Ovary (tissue), 9 donors: ENCODE data around the gene VPS13C. TPM values are rescaled to one million over a fixed set of nuclear protein-coding genes. Genes with fewer than 3 reads are reported as not detected.
"Not testable (repeated sequence)": the region's sequence is repeated elsewhere in the genome, so short reads cannot be mapped to it uniquely, and the experiment has no call there.

ENCODE experiments used
- DNase-seq, 5 donors: peaks; one replicate each; pipeline ENCODE4 v3.0.0-alpha.2; 2019 to 2020
- H3K27ac ChIP-seq, 2 donors: fragments of 200-600 bp; one replicate each; pipeline versions ENCODE4 v1.5.1 to v1.8.0; 2019 to 2022
- H3K27me3 ChIP-seq: fragments of 200-600 bp; one replicate; pipeline ENCODE4 v1.8.0; 2022
- H3K36me3 ChIP-seq: fragments of 200-600 bp; sonication (generic); one replicate; pipeline ENCODE4 v1.5.1; 2019
- H3K4me1 ChIP-seq: one replicate; pipeline ENCODE4 v1.8.1; 2013; ENCODE audit warnings: mild to moderate bottlenecking, moderate library complexity; ENCODE audit not compliant: insufficient read depth
- H3K4me3 ChIP-seq: fragments of 200-600 bp; sonication (generic); one replicate; pipeline ENCODE4 v1.5.1; 2017
- H3K9me3 ChIP-seq, 2 donors: fragments of 200-600 bp in 1 of 2; sonication (generic) in 1 of 2; one replicate each; pipeline versions ENCODE4 v1.5.1 to v1.8.1; 2013 to 2019; ENCODE audit warnings: mild to moderate bottlenecking in 1 of 2, moderate library complexity in 1 of 2
- CTCF ChIP-seq, 3 donors: fragments of 450-650 bp in 2 of 3; fragments of 200-600 bp in 1 of 3; IDR thresholded peaks; one replicate each; pipeline versions ENCODE4 v1.5.1 to v1.8.0; 2016 to 2022; ENCODE audit warnings: antibody characterized with exemption in 3 of 3, mild to moderate bottlenecking in 1 of 3
- EP300 ChIP-seq: sonication (generic); formaldehyde crosslinking; IDR thresholded peaks from one replicate; pipeline ENCODE4 v1.6.1; 2017; ENCODE audit warnings: antibody characterized with exemption
- POLR2A ChIP-seq: fragments of 450-650 bp; IDR thresholded peaks from one replicate; pipeline ENCODE4 v1.6.1; 2017; ENCODE audit warnings: antibody characterized with exemption, mild to moderate bottlenecking, moderate library complexity
- WGBS, 3 donors: extraction: QIAGEN DNeasy Blood & Tissue Kit in 1 of 3; methylation state at CpG; one replicate each; pipeline versions ENCODE4 v1.1.5 to v1.1.7; 2013 to 2017; 5-methylcytosine and 5-hydroxymethylcytosine counted together
- intact Hi-C, 4 donors: fragments of 100-400 bp; cut with DNase I; formaldehyde crosslinking; loops; one replicate each; pipeline versions ENCODE4 v1.11.0 to v1.15.1; 2022 to 2023
- polyA plus RNA-seq, 2 donors: library from polyadenylated mRNA; stranded (reverse); fragments of 200-250 nt in 1 of 2; fragments of 350-450 nt in 1 of 2; fragmentation: Illumina TruSeq in 1 of 2; extraction: RNeasy Lipid Tissue Mini Kit (QIAGEN cat#74804) in 1 of 2; gene quantifications; one replicate each; pipeline ENCODE4 v1.2.3, GENCODE V29; 2013 to 2014
- total RNA-seq, 7 donors: library from RNA; depleted of rRNA in 2 of 7; stranded (reverse); fragments of >200 nt in 2 of 7; fragmentation: NEBNext Ultra II Directional in 3 of 7; extraction: Animal tissue kit (Norgen Biotek cat#: 25700) in 3 of 7; gene quantifications; one replicate each; pipeline versions ENCODE4 v1.1.0 to v1.2.4, GENCODE V29; 2016 to 2023
- donor health status: DM: no; HTN: no; CAD: no; lungs with moderate emphysema.
- donor health status: DM: no; HTN: no; CAD: no.
- donor health status: Bipolar disorder and iron deficiency.
- donor health status: DM: yes; HTN: yes; CAD: no.
- donor health status: DM: no; HTN: no; CAD: no.
- donor health status: DM: yes; HTN: yes; CAD: no.

Gene VPS13C
- total and polyA plus RNA-seq, 9 donors: 19.4 to 78.1 (median 68.4) TPM

DNA sequence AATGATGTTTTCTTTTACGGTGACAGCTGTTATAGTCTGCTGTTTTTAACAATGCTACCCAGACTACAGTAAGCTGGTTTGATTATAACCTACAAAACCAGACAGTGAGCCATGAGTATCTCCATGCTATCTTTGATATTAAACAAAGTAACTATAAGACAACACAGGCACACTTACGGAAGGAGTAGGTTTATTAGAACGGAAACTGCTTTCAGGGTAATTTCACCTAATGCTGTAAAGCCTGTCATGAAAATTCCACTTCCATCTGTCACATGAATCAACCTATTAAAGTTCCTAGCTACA lies 33.0 kb downstream of the VPS13C start:
- no peak for TF ChIP-seq EP300
- no peak for TF ChIP-seq POLR2A
- no peak for TF ChIP-seq CTCF (IDR thresholded peaks at IDR 0.05)
- Histone ChIP-seq H3K36me3 (no peaks in the 10 kb centered on the region), H3K9me3 (no peaks in the 10 kb centered on the region), H3K27ac (no peak overlapping the region), H3K4me1 (no peaks in the 10 kb centered on the region), H3K27me3 (no peaks in the 10 kb centered on the region), H3K4me3 (no peak overlapping the region)
- intact Hi-C loops: no loop called here
- DNase-seq: no peak
- WGBS, 3 donors: 83 to 90% (median 87%) methylated on average over 3 of the region's 3 CpGs

DNA sequence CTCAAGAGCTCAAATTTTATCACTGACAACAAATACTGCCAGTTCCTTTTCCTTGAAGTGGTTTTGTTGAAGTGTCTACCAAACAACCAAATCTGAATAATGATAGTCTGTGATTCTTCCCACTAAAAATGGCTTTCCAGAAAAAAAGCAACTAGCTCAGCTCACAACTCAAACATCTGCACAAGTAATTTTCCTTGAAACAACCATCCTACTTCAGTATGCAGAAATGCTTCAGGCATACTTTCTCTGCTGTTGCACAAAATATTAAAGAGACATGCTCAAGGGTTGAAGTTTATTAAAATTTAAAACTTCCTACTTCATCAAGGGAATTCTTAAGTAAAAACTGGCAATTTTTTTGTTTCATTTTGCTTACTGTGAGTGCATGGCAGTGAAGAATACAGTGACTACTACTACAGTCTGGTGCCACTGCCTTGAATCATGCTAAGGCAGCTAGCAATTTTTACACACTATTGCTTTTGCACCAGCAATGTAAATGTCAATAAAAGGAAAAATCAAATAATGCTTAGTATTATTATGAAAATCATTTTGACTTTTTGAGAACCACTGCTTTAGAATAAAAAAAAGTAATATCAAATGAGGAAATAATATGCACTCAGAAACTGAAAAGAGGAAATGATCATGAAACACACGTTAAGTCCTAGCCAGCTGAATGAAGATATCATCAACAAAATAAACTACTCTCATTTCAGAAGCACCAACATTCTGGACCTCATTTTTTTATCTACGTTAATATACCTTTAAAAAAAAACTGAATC lies 33.6 kb downstream of the VPS13C start:
- Histone ChIP-seq H3K9me3 (no peaks in the 10 kb centered on the region), H3K27me3 (no peaks in the 10 kb centered on the region), H3K27ac (no peak overlapping the region), H3K36me3 (no peaks in the 10 kb centered on the region), H3K4me3 (no peak overlapping the region), H3K4me1 (no peaks in the 10 kb centered on the region)
- TF ChIP-seq EP300 (no peak), CTCF (IDR thresholded peaks at IDR 0.05) (no peak), POLR2A (no peak)
- WGBS, 3 donors: 67 to 89% (median 85%) methylated on average over 2 of the region's 2 CpGs
- DNase-seq: no peak
- intact Hi-C loops: no loop called here

DNA sequence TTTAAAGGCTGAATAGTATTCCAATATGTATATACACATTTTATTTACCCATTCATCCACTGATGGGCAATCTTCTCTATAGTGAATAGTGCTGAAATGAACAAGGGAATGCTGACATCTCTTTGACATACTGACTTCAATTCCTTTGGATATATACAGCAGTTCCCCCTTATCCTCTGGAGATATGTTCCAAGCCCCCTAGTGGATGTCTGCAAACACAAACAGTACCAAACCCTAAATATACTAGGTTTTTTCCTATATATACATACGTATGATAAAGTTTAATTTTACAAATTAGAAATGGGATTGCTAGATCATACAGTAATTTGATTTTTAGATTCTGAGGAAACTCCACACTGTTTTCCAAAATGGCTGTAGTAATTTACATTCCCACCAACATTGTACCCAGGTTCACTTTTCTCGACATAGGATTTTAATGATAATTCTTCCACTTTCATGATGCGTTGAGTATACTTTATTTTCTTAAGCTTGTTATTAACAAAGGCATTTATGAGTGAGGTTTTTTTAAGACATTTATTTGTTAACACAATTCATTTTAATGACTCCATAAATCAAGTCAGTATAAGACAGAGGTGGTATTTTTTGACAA lies 38.2 kb downstream of the VPS13C start:
- no peaks in the 10 kb centered on the region for H3K9me3 ChIP-seq
- intact Hi-C loops: no loop called here
- no peak overlapping the region for H3K4me3 ChIP-seq
- no peaks in the 10 kb centered on the region for H3K27me3 ChIP-seq
- TF ChIP-seq POLR2A: no peak
- no peak for TF ChIP-seq EP300
- no peak for TF ChIP-seq CTCF (IDR thresholded peaks at IDR 0.05)
- 93 to 98% (median 97%) methylated on average over 3 of the region's 3 CpGs for WGBS, 3 donors
- DNase-seq: no peak
- no peaks in the 10 kb centered on the region for H3K4me1 ChIP-seq
- H3K36me3 ChIP-seq: no peaks in the 10 kb centered on the region
- H3K27ac ChIP-seq: no peak overlapping the region

GRCh38 chr15:62020576-62021160 lies 39.6 kb downstream of the VPS13C start:
- TF ChIP-seq POLR2A: no peak
- TF ChIP-seq EP300: no peak
- no peak for TF ChIP-seq CTCF (IDR thresholded peaks at IDR 0.05)
- Histone ChIP-seq H3K36me3 (no peaks in the 10 kb centered on the region), H3K9me3 (no peaks in the 10 kb centered on the region), H3K4me1 (no peaks in the 10 kb centered on the region), H3K4me3 (no peak overlapping the region), H3K27me3 (no peaks in the 10 kb centered on the region), H3K27ac (no peak overlapping the region)
- intact Hi-C loops: no loop called here
- no peak for DNase-seq
- 93 to 94% (median 94%) methylated on average over 3 of the region's 3 CpGs for WGBS, 3 donors

DNA sequence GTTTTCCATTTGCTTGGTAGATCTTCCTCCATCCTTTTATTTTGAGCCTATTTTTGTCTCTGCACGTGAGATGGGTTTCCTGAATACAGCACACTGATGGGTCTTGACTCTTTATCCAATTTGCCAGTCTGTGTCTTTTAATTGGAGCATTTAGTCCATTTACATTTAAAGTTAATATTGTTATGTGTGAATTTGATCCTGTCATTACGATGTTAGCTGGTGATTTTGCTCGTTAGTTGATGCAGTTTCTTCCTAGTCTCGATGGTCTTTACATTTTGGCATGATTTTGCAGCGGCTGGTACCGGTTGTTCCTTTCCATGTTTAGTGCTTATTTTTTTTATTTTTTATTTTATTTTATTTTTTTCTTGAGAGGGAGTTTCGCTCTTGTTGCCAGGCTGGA lies 54.9 kb downstream of the VPS13C start:
- H3K27me3 ChIP-seq, DNase-seq, H3K9me3 ChIP-seq, H3K27ac ChIP-seq, H3K36me3 ChIP-seq, H3K4me1 ChIP-seq, intact Hi-C loops, H3K4me3 ChIP-seq: not testable (repeated sequence)
- 94 to 99% (median 99%) methylated on average over 5 to 7 of the region's 7 CpGs for WGBS, 3 donors
